B cell (primary cell): ENCODE data around the gene SNRNP70. TPM values are rescaled to one million over a fixed set of nuclear protein-coding genes. Genes with fewer than 3 reads are reported as not detected.
A peak's percentile ranks its signal among the peaks of the same experiment; 100 is the strongest.

Source experiments
- ATAC-seq: fragments of 200-7000 bp; cut with Tn5 transposase; one replicate; pipeline ENCODE4 v1.10.0; 2021; ENCODE audit warnings: low read depth, mild to moderate bottlenecking, moderate number of reproducible peaks, moderate library complexity
- CTCF ChIA-PET: fragments of 350-600 bp; sonication (Branson Sonifier 250); formaldehyde crosslinking; loops from one replicate; lab custom pipeline; 2021; ENCODE audit warnings: antibody characterized with exemption, inconsistent platforms; lab: Charles Lee
- POLR2A ChIA-PET: fragments of 350-600 bp; sonication (Branson Sonifier 250); formaldehyde crosslinking; loops from one replicate; lab custom pipeline; 2021; ENCODE audit warnings: antibody characterized with exemption; lab: Charles Lee
- DNase-seq: peaks from one replicate; pipeline ENCODE4 v3.0.0; 2013
- H2AFZ ChIP-seq: 2 replicates; pipeline ENCODE4 v1.6.1; 2012; ENCODE audit warnings: mild to moderate bottlenecking, low read depth, low read length; ENCODE audit not compliant: insufficient read depth, poor library complexity, severe bottlenecking
- H3K27ac ChIP-seq, 2 donors: 1 replicate in 1 of 2; 2 replicates in 1 of 2; pipeline ENCODE4 v1.5.1; 2012 to 2013; ENCODE audit warnings: low read length in 2 of 2, mild to moderate bottlenecking in 2 of 2, moderate library complexity in 1 of 2
- H3K27me3 ChIP-seq, 4 experiments: fragments of 200-600 bp in 1 of 4; sonication (generic) in 1 of 4; replicated peaks in 1 of 4; 1 replicate in 2 of 4; 2 replicates in 2 of 4; pipeline versions ENCODE4 v1.6.1 to v1.7.0; 2013 to 2016; ENCODE audit warnings: low read length in 3 of 4, mild to moderate bottlenecking in 2 of 4, mixed read lengths in 1 of 4, moderate library complexity in 1 of 4; ENCODE audit not compliant: insufficient read depth in 4 of 4, control insufficient read depth in 3 of 4; ENCODE audit errors: control extremely low read depth in 1 of 4
- H3K36me3 ChIP-seq, 2 experiments: replicated peaks in 1 of 2; 1 replicate in 1 of 2; 2 replicates in 1 of 2; pipeline versions ENCODE4 v1.6.1 to v1.7.1; 2013; ENCODE audit warnings: low read length in 1 of 2; ENCODE audit not compliant: insufficient read depth in 2 of 2, control insufficient read depth in 1 of 2; ENCODE audit errors: control extremely low read depth in 1 of 2, extremely low read depth in 1 of 2
- H3K4me1 ChIP-seq, 2 donors: fragments of 200-600 bp in 1 of 2; sonication (generic) in 1 of 2; 1 replicate in 1 of 2; 2 replicates in 1 of 2; pipeline versions ENCODE4 v1.5.1 to v1.6.1; 2013 to 2017; ENCODE audit warnings: low read length in 2 of 2; ENCODE audit not compliant: control insufficient read depth in 2 of 2, insufficient read depth in 2 of 2
- H3K4me2 ChIP-seq: replicated peaks from 2 replicates; pipeline ENCODE3; 2012; ENCODE audit warnings: mild to moderate bottlenecking, low read depth, low read length; ENCODE audit not compliant: poor library complexity, severe bottlenecking
- H3K4me3 ChIP-seq, 5 experiments: fragments of 200-600 bp in 1 of 5; sonication (generic) in 1 of 5; 1 replicate in 3 of 5; 2 replicates in 2 of 5; pipeline versions ENCODE4 v1.5.1 to v1.7.0; 2011 to 2016; ENCODE audit warnings: low read length in 4 of 5, mild to moderate bottlenecking in 4 of 5, low read depth in 2 of 5, control low read depth in 1 of 5, moderate library complexity in 1 of 5; ENCODE audit not compliant: insufficient read depth in 1 of 5; ENCODE audit errors: control extremely low read depth in 1 of 5, extremely low read depth in 1 of 5
- H3K79me2 ChIP-seq: fragments of 200-600 bp; sonication (generic); one replicate; pipeline ENCODE4 v1.6.0; 2016; ENCODE audit warnings: low read length; ENCODE audit not compliant: control insufficient read depth, insufficient read depth
- H3K9ac ChIP-seq: fragments of 200-600 bp; sonication (generic); 2 replicates; pipeline ENCODE4 v1.6.1; 2017; ENCODE audit warnings: mild to moderate bottlenecking, low read length, moderate library complexity
- H3K9me3 ChIP-seq, 3 donors: one replicate each; pipeline versions ENCODE4 v1.6.1 to v1.7.1; 2013; ENCODE audit warnings: low read length in 2 of 3; ENCODE audit not compliant: control insufficient read depth in 2 of 3, insufficient read depth in 1 of 3; ENCODE audit errors: control extremely low read depth in 1 of 3
- H4K20me1 ChIP-seq: 2 replicates; pipeline ENCODE4 v1.6.0; 2012; ENCODE audit warnings: mild to moderate bottlenecking, low read length; ENCODE audit not compliant: insufficient read depth, control insufficient read depth, poor library complexity, severe bottlenecking
- H3K27ac Mint-ChIP-seq: one replicate; pipeline ENCODE4 v1.8.0; 2021; ENCODE audit warnings: mixed read lengths
- H3K27me3 Mint-ChIP-seq: one replicate; pipeline ENCODE4 v1.8.0; 2021; ENCODE audit warnings: mixed read lengths
- H3K4me1 Mint-ChIP-seq: one replicate; pipeline ENCODE4 v1.8.0; 2021; ENCODE audit warnings: mixed read lengths
- H3K4me3 Mint-ChIP-seq: one replicate; pipeline ENCODE4 v1.8.0; 2021; ENCODE audit warnings: mixed read lengths
- H3K9me3 Mint-ChIP-seq: one replicate; pipeline ENCODE4 v1.8.0; 2022; ENCODE audit warnings: mixed read lengths; ENCODE audit not compliant: insufficient read depth
- EZH2 ChIP-seq: IDR thresholded peaks from 2 replicates; pipeline ENCODE4 v1.6.1; 2012; ENCODE audit warnings: borderline replicate concordance, low read depth, mild to moderate bottlenecking, moderate library complexity, low read length; ENCODE audit not compliant: insufficient read depth, poor library complexity, severe bottlenecking
- WGBS: methylation state at CpG from one replicate; pipeline ENCODE4 v1.1.5; 2013; ENCODE audit warnings: missing lambda C conversion rate; ENCODE audit not compliant: insufficient coverage; 5-methylcytosine and 5-hydroxymethylcytosine counted together
- intact Hi-C: fragments of 100-400 bp; cut with micrococcal nuclease; formaldehyde crosslinking; loops from one replicate; pipeline ENCODE4 v1.10.0; 2022
- polyA plus RNA-seq: library from polyadenylated mRNA; depleted of rRNA; stranded (reverse); fragments of >200 nt; gene quantifications from 2 replicates; pipeline ENCODE4 v1.2.3, GENCODE V29; 2012
- total RNA-seq, 2 donors: library from RNA; stranded (reverse); fragments of 120-200 nt in 1 of 2; gene quantifications; 1 replicate in 1 of 2; 2 replicates in 1 of 2; pipeline versions ENCODE4 v1.2.3 to v1.2.4, GENCODE V29; 2013 to 2022
- TF ChIP-seq, protein P1 (sequence below): fragments of 200-600 bp; IDR thresholded peaks from one replicate; pipeline ENCODE4 v1.8.0; 2022; ENCODE audit warnings: antibody characterized with exemption, mild to moderate bottlenecking

Gene SNRNP70
- total and polyA plus RNA-seq, 2 donors (not counting 1 experiment from before 2014, with no cell fraction given): 598 to 954 TPM

DNA sequence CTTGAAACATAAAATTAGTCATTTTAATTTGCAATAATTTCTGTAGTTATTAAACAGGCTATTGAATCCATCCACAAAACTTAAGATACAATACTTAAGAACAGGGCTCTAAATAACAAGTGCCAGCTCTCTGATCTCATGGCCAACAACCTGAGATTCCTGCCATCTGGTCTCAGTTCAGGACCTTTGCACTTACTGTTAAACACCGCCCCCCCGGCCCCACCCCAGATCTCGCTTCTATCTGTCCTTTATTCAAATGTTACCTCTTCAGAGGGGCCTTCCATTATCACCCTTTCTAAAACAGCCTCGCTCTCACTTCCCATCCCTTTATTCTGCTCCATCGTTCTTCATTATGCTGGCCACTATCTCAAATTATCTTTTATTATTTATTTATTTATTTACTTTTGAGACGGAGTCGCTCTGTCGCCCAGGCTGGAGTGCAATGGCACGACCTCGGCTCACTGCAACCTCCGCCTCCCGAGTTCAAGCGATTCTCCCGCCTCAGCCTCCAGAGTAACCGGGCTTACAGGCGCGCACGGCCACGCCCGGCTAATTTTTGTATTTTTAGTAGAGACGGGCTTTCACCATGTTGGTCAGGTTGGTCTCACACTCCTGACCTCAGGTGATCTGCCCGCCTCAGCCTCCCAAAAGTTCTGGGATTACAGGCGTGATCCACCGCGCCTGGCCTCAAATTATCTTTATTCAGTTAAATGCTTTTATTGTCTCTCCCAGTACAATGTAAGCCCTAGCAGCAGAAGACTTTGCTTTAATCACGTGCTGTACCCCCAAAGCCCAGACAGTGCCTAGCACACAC lies 838 bp upstream of the SNRNP70 start:
- TF ChIP-seq, protein P1, sequence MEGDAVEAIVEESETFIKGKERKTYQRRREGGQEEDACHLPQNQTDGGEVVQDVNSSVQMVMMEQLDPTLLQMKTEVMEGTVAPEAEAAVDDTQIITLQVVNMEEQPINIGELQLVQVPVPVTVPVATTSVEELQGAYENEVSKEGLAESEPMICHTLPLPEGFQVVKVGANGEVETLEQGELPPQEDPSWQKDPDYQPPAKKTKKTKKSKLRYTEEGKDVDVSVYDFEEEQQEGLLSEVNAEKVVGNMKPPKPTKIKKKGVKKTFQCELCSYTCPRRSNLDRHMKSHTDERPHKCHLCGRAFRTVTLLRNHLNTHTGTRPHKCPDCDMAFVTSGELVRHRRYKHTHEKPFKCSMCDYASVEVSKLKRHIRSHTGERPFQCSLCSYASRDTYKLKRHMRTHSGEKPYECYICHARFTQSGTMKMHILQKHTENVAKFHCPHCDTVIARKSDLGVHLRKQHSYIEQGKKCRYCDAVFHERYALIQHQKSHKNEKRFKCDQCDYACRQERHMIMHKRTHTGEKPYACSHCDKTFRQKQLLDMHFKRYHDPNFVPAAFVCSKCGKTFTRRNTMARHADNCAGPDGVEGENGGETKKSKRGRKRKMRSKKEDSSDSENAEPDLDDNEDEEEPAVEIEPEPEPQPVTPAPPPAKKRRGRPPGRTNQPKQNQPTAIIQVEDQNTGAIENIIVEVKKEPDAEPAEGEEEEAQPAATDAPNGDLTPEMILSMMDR: no peak
- no peak for TF ChIP-seq EZH2
- H4K20me1 ChIP-seq: peaks cover 37% of the 10 kb centered on the region
- peak overlapping the region; percentile 57 to 89 (median 82) for H3K4me3 ChIP-seq
- H3K9me3 ChIP-seq: peaks cover 0 to 4% (median 0%) of the 10 kb centered on the region in 3 donors
- Mint-ChIP-seq H3K9me3 (no peaks in the 10 kb centered on the region), H3K4me3 (peak overlapping the region; percentile 93), H3K4me1 (peaks cover 33% of the 10 kb centered on the region), H3K27me3 (peaks cover 6% of the 10 kb centered on the region), H3K27ac (peak overlapping the region; percentile 87)
- peaks cover 0 to 24% of the 10 kb centered on the region in 2 experiments for H3K36me3 ChIP-seq
- ChIA-PET POLR2A (no interaction called here), CTCF (interaction anchor here (1.4 kb wide), 1 partner anchor 13 kb away, joined by 5 read pairs; no protein-coding TSS in a partner anchor)
- peak overlapping the region; percentile 93 for H3K4me2 ChIP-seq
- peaks cover 0 to 3% (median 0%) of the 10 kb centered on the region in 4 experiments for H3K27me3 ChIP-seq
- peak overlapping the region; percentile 88 for H2AFZ ChIP-seq
- intact Hi-C loops: loop anchor here (1.0 to 10.0 kb wide), 8 partner anchors 30 to 792 kb away; partner anchors contain the start of genes AKT1S1, C19orf73, GYS1 and LIN7B
- ATAC-seq: no peak
- peaks cover 40% of the 10 kb centered on the region for H3K79me2 ChIP-seq
- H3K9ac ChIP-seq: peak overlapping the region; percentile 90
- H3K27ac ChIP-seq: peak overlapping the region; percentile 66 to 90
- H3K4me1 ChIP-seq: peaks cover 20 to 28% of the 10 kb centered on the region in 2 donors
- DNase-seq: no peak
- 75% methylated on average over 22 of the region's 26 CpGs for WGBS

DNA sequence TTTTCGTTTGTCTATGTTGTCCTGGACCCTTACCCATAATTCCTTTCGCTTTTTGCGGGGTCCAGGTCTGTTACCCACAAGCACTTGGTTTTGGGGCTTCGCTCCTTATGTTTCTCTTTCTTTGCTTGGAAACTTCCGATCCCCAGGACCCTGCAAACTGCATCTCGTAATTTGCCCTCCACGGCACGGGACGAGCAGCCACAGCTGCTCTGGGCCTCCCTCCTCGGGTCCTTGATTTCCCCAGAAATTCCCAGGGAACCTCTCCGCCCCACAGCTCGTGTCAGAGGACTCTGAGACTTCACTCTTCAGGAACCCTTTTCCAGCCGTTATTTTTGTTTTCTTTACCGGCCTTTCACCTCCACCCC lies 599 bp downstream of the SNRNP70 start:
- peak overlapping the region; percentile 93 for H3K4me2 ChIP-seq
- H4K20me1 ChIP-seq: peaks cover 50% of the 10 kb centered on the region
- Mint-ChIP-seq H3K27ac (peak overlapping the region; percentile 87), H3K9me3 (no peaks in the 10 kb centered on the region), H3K4me3 (peak overlapping the region; percentile 93), H3K4me1 (peaks cover 33% of the 10 kb centered on the region), H3K27me3 (peaks cover 3% of the 10 kb centered on the region)
- ChIA-PET CTCF (no interaction called here), POLR2A (no interaction called here)
- peaks cover 0 to 4% (median 0%) of the 10 kb centered on the region in 3 donors for H3K9me3 ChIP-seq
- DNase-seq: no peak
- H3K27me3 ChIP-seq: peaks cover 0 to 3% (median 0%) of the 10 kb centered on the region in 4 experiments
- H3K79me2 ChIP-seq: peaks cover 53% of the 10 kb centered on the region
- peak overlapping the region; percentile 90 for H3K9ac ChIP-seq
- 2% methylated on average over 14 of the region's 14 CpGs for WGBS
- ATAC-seq: no peak
- peak overlapping the region; percentile 66 to 90 for H3K27ac ChIP-seq
- H3K36me3 ChIP-seq: peaks cover 0 to 35% of the 10 kb centered on the region in 2 experiments
- peak overlapping the region; percentile 88 for H2AFZ ChIP-seq
- peak overlapping the region; percentile 74 to 89 (median 82) for H3K4me3 ChIP-seq
- intact Hi-C loops: loop anchor here (1.0 to 10.0 kb wide), 8 partner anchors 28 to 791 kb away; partner anchors contain the start of genes AKT1S1, C19orf73, GYS1 and LIN7B
- TF ChIP-seq, protein P1: no peak
- no peak for TF ChIP-seq EZH2
- H3K4me1 ChIP-seq: peaks cover 20 to 28% of the 10 kb centered on the region in 2 donors
